ENCODE data around the gene IL27RA.

Gene IL27RA

GRCh38 chr19:14058182-14059092 lies 26.9 kb downstream of the IL27RA start:
- Histone ChIP-seq H3K36me3 (ENCODE audit: insufficient read depth, low read length) (no peaks in the 10 kb centered on the region), H3K9me2 (ENCODE audit: low read depth, low read length) (no peaks in the 10 kb centered on the region), H3K27ac (ENCODE audit: low read depth, low read length, poor library complexity, severe bottlenecking) (no peak overlapping the region), H3K4me3 (ENCODE audit: low read depth, low read length, poor library complexity, severe bottlenecking) (no peak overlapping the region), H3K9me3 (ENCODE audit: low read length) (no peaks in the 10 kb centered on the region), H3K4me2 (ENCODE audit: low read length) (no peak overlapping the region), H3K9ac (ENCODE audit: low read length) (no peak overlapping the region), H3F3A (ENCODE audit: insufficient read depth, low read length) (no peaks in the 10 kb centered on the region), H3K4me1 (ENCODE audit: insufficient read depth, low read length, severe bottlenecking) (no peaks in the 10 kb centered on the region), H3K79me2 (ENCODE audit: insufficient read depth, low read length) (no peaks in the 10 kb centered on the region), H2AFZ (ENCODE audit: low read length) (no peak overlapping the region), H4K20me1 (ENCODE audit: insufficient read depth, low read length) (no peaks in the 10 kb centered on the region), H3K27me3 (ENCODE audit: insufficient read depth, low read length) (peaks cover 5% of the 10 kb centered on the region; the same call in 1 of the 2 replicates)
- TF ChIP-seq EZH2 (IDR thresholded peaks at IDR 0.05; ENCODE audit: borderline replicate concordance, low read length) = no peak
- TF ChIP-seq, protein P1, sequence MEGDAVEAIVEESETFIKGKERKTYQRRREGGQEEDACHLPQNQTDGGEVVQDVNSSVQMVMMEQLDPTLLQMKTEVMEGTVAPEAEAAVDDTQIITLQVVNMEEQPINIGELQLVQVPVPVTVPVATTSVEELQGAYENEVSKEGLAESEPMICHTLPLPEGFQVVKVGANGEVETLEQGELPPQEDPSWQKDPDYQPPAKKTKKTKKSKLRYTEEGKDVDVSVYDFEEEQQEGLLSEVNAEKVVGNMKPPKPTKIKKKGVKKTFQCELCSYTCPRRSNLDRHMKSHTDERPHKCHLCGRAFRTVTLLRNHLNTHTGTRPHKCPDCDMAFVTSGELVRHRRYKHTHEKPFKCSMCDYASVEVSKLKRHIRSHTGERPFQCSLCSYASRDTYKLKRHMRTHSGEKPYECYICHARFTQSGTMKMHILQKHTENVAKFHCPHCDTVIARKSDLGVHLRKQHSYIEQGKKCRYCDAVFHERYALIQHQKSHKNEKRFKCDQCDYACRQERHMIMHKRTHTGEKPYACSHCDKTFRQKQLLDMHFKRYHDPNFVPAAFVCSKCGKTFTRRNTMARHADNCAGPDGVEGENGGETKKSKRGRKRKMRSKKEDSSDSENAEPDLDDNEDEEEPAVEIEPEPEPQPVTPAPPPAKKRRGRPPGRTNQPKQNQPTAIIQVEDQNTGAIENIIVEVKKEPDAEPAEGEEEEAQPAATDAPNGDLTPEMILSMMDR (IDR thresholded peaks at IDR 0.05; ENCODE audit: low read length) = no peak

DNA sequence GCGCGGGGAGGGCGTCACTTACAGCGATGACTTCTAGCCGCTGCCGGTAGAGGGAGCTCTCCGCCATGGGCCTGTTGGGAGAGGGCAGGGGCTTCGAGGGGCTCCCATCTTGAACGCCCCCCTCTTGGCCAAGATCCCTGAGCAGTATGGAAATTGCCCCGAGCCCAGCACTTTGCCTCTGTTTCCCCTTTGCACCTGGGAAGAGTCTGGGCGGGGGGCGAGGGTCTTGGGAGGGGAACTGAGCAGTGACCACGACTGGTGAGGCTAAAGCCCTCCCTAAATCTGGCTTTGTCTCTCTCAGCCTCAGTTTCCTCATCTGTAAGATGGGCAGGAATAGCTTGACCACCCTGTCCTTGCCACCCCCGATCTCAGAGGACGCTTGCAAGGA lies 27.5 kb downstream of the IL27RA start:
- H3K9ac ChIP-seq (ENCODE audit: low read length) = no peak overlapping the region

DNA sequence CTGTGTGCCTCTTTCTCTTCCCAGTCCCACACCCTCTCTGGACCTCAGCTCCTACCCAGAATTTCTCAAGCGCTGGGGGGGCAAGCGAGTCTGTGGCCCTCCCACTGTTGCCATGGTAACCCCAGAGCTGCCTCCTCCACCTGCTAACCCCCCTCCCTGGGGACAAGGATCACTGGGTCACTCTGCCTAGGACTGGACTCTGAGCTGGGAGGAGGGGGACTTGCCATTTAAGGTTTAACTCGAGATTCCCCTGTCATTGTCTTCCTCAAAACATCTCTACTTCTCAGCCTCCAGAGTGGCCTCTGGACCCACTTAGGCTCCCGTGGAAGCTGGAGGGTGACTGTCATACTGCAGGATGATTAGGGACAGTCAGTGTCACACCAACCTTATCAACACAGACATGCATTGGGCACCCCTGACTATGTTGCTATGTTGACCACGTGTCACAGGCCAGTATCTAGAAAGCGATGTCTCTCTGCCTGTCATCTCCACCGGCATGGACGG lies 28.1 kb downstream of the IL27RA start:
- Histone ChIP-seq H3K27ac (ENCODE audit: low read depth, low read length, poor library complexity, severe bottlenecking) (no peak overlapping the region), H3K4me3 (ENCODE audit: low read depth, low read length, poor library complexity, severe bottlenecking) (no peak overlapping the region), H3K27me3 (ENCODE audit: insufficient read depth, low read length) (peaks cover 5% of the 10 kb centered on the region; the same call in 1 of the 2 replicates), H2AFZ (ENCODE audit: low read length) (no peak overlapping the region), H3K4me2 (ENCODE audit: low read length) (no peak overlapping the region), H3K9ac (ENCODE audit: low read length) (no peak overlapping the region), H3K9me3 (ENCODE audit: low read length) (no peaks in the 10 kb centered on the region), H3K4me1 (ENCODE audit: insufficient read depth, low read length, severe bottlenecking) (no peaks in the 10 kb centered on the region), H3K36me3 (ENCODE audit: insufficient read depth, low read length) (no peaks in the 10 kb centered on the region), H4K20me1 (ENCODE audit: insufficient read depth, low read length) (no peaks in the 10 kb centered on the region), H3K9me2 (ENCODE audit: low read depth, low read length) (no peaks in the 10 kb centered on the region), H3K79me2 (ENCODE audit: insufficient read depth, low read length) (no peaks in the 10 kb centered on the region), H3F3A (ENCODE audit: insufficient read depth, low read length) (no peaks in the 10 kb centered on the region)
- TF ChIP-seq, protein P1 (IDR thresholded peaks at IDR 0.05; ENCODE audit: low read length) = no peak
- no peak for TF ChIP-seq EZH2 (IDR thresholded peaks at IDR 0.05; ENCODE audit: borderline replicate concordance, low read length)

More for the DNA sequence above, 27.5 kb downstream of the IL27RA start:
- Histone ChIP-seq H3F3A (ENCODE audit: insufficient read depth, low read length) (no peaks in the 10 kb centered on the region), H3K36me3 (ENCODE audit: insufficient read depth, low read length) (no peaks in the 10 kb centered on the region), H4K20me1 (ENCODE audit: insufficient read depth, low read length) (no peaks in the 10 kb centered on the region), H3K9me3 (ENCODE audit: low read length) (no peaks in the 10 kb centered on the region), H3K4me1 (ENCODE audit: insufficient read depth, low read length, severe bottlenecking) (no peaks in the 10 kb centered on the region), H3K27me3 (ENCODE audit: insufficient read depth, low read length) (peaks cover 5% of the 10 kb centered on the region; the same call in 1 of the 2 replicates), H3K4me2 (ENCODE audit: low read length) (no peak overlapping the region), H3K79me2 (ENCODE audit: insufficient read depth, low read length) (no peaks in the 10 kb centered on the region), H3K9me2 (ENCODE audit: low read depth, low read length) (no peaks in the 10 kb centered on the region), H3K27ac (ENCODE audit: low read depth, low read length, poor library complexity, severe bottlenecking) (no peak overlapping the region), H2AFZ (ENCODE audit: low read length) (no peak overlapping the region), H3K4me3 (ENCODE audit: low read depth, low read length, poor library complexity, severe bottlenecking) (no peak overlapping the region)
- TF ChIP-seq, protein P1 (IDR thresholded peaks at IDR 0.05; ENCODE audit: low read length) = peak; percentile 88
- no peak for TF ChIP-seq EZH2 (IDR thresholded peaks at IDR 0.05; ENCODE audit: borderline replicate concordance, low read length)
